GM19023 (cell line): ENCODE results near the gene GPA33.

Source experiments
- ATAC-seq: cut with Tn5 transposase; IDR thresholded peaks from one replicate; pipeline ENCODE4 v1.9.1; 2021; ENCODE audit warnings: mild to moderate bottlenecking, moderate library complexity; ENCODE audit not compliant: unreplicated experiment

Gene GPA33

DNA sequence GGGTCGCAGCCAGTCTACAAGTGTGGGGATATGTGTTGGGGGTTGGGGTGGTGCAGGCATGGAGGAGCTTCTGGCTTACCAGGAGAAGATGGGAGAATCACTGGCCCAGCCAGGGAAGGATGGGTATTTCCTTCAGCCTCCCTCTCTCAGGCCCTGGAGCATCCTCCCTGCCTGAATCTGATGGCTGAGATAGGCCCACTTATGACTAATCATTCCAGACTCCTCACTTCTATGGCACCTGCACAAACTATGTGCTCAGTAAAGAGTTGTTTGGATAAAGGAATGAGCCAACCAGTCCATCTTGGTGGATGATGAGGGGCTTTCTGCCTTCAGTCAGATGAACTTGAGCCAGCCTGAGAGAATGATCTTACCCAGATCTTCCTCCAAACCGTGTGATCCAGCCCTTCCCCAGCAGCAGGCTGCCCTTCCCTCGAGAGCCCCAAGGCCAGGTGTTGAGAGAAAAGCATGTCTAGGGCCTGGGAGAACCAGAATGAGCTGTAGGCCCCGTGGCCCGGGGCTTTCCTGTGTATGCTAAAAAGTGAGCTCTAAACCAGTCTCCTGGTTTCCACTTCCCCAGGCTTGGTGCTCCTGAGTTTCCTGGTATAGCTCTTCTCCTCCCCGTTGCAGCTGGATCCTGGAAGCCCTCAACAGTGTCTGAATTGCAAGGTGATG lies 1.3 kb downstream of the GPA33 start:
- ATAC-seq: no peak

DNA sequence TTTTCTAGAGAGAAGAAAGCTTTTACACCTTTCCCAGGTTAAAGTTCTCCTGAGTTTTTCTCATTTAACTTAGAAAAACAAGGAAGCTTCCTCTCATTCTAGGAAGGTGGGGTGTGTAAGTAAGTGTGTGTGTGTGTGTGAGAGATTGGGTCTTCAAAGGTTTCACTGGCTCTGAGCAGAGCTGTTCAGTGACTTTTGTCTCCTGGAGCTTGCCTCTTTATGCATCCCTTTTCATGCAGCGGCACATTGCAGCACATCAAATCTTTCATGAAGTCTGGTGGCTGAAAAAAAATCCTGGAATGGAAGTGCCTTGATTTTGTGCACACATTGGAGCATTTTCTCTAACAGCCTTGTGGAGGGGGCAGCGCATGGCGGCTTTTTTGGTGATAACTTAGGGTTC lies 3.4 kb downstream of the GPA33 start:
- no peak for ATAC-seq

DNA sequence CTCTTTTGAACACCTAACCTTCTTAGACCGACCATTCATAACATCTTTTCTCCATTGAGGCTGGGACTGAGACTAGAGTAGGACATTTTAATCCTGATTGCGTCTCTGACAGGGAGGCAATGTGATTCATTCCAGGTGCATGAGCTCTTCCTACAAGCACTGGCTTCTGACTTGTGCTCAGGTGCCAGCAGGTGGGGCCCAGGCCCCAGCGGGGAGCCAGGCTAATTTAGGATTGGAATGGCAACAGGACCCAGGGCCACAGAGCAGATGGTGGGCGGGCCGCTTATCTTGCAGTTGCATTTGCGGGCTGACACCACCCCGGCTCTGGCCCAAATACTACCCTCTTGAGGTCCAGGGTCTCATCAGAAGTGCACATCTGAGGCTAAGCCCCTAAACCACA lies 4.1 kb downstream of the GPA33 start:
- ATAC-seq: no peak

DNA sequence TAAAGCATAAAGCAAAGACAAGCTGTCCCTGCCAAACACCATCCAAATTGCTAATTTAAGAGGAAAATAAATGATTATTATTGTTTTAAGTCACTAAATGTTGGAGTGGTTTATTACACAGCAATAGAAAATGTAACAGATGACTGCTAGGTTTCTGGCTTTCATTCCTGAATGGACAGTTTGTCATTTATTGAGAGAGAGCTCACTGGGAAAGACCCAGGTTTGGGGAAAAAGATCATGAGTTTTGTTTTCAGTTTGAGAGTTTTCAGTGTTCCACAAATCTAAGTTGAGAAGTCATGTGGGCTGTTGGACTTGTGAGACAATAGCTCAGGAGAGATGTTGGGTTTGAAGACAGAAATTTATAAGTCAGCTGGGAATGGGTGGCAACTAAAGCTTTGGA lies 5.4 kb downstream of the GPA33 start:
- ATAC-seq: no peak

DNA sequence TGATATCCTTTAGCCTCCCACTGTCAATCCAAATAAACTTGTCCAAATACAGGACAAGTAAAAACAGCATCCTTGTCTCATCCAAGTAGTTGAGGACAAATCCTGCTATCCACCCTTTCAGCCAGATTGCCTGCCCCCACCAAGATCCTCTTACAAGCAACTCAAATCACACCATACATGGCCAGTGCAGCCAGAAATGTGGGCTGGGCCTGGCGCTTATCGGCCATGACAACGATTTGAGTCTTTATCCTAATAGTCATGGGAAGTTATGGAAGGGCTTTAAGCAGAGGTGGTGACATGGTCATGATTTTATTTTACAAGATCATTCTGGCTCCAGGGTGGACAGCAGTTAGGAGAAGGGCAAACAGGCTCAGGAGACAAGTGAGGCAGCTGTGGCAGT lies 6.3 kb downstream of the GPA33 start:
- ATAC-seq: no peak

DNA sequence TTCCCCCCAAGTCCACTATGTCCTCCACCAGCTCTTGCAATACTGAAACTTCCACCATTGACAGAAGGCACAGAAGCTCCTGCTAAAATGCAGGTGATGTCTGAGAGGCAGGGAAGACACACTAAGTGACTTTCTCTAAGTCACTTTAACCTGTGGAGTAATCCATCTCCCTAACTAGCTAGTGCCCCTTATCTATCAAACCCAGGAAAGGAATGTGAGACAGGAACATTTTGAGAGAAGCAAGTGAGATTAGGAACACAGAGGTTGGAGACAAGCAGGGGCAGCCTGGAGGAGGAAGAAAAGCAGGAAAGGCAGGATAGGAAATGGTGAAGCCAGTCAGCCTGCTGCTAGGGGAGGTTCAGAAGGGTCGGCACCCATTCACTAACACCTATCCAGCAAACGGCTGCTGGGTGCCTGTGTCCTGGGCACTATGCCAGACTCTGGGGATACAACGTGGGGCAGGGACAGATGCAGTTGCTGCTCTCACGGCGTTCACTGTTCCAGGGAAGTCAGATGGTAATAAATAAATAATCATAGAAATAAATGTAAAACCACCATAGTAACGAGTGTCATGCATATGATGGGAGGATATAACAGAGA lies 7.0 kb downstream of the GPA33 start:
- no peak for ATAC-seq

DNA sequence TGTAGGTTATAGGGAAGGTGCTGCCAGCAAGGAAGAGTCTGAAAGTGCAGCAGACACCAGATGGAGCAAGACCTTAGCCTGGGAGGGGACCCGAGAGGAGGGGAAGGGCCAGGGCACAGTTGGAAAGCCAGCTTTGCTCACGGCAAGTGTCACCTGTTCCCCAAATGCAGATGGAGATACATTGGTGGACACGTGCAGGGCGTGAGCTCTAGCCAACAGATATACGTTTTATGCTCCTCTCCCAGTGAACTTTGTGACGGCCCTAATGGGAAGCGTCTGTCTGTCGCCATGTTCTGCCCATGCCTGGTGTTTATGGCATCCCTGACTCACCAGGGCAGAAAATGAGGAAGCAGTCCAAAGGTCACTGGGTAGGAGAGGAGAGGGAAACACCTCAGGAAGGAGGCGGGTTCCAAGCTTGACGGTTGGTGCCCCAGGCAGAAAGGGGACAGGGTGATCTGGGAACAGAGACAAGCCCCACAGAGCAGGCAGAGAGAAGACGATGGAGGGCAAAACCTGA lies 7.6 kb downstream of the GPA33 start:
- ATAC-seq: no peak

DNA sequence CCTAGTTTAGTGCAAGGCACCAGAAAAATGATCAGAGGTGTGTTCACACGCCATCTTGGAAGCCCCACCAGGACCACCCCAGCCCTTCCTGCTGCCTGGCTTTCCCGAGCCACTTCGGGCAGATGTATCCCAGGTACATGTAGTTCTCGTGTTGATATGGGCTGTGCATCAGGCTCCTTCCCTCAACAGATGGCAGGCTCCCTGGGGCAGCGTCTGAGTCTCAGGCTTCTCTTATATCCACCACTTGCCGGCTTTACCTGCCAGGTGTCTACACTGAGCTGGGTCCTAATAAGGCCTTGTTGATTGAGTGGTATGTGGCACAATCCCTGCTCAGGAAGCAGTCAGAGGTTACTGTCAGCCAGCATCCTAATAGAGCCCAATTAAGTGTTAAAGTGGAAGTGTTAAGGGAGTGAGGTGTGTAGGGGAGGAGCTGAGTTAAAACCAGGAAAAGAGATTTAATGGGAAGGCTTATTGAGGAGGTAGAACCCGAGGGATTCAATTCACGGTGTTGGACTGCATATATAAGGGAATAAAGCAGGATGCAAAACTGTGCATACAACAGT lies 8.5 kb downstream of the GPA33 start:
- ATAC-seq: no peak

DNA sequence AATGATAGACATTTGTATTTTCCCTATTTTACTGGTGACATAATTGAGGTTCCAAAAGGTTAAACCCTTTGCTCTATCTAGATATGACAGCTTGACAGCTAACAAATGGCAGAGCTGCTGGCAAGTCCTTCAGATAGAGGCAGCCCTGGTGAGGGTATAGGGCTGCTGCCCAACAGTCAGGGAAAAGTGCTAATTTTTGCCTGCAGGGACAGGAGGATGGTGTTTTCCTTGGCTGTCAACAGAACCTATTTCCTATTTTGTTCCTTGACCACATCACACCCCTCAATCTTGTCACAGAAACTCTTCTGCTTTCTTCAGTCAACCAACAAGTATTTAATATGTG lies 12.3 kb downstream of the GPA33 start:
- no peak for ATAC-seq

DNA sequence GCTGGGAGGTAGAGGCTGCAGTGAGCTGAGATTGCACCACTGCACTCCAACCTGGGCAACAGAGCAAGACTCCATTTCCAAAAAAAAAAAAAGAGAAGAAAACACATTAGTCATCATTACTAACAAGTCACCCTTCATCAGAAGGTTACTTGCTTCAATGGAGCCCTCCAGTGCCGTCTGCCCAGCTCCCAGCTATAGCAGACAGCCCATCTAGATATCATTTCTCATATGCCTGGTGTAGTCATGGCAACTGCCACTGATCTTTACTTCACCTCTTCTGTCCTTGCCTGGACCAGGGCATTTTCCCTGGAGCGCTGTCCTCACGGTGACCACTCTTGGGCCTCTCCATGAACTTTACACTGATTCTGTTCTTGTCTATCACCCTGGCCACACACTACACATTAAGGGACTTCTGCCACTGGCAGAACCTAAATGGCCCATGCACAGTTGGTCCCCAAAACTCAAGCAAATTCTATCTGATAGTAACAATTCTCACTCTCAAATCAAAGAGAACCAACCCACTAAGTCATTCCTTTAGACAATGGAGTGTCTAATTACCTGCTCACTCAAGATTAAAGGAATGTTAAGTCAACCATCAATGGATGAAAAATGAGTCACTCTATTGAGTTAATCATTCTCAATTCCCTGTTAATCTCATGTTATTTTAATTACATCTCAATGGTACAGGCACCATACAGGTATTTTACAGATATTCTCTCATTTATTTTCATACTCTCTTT lies 12.9 kb downstream of the GPA33 start:
- ATAC-seq: no peak

DNA sequence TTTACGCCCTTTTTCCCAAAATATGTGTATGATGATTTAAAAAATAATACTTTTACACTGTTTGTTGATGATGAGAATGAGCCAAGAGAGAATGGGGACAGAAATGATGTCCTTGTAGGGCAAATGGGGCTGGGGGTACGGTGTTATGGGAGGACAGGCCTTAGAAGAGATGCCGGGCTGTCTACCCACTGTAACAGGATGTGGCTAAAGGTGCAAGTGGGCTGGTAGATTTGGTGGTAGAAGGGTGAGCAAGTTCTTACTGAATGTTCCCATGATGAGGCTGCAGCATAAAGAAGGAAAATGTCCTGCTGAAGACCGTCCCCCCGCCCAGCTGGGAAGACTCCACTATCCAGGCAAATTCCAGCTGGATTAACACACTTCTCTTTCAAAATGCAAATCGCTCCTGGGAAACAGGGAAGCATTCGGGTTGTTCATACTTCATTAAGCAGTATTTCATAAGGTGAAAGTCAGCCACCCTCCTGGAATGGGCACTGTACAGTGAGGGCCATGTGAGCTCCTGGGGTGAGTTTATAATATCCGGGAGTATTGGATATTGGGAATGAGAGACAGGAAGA lies 14.0 kb downstream of the GPA33 start:
- ATAC-seq: no peak

DNA sequence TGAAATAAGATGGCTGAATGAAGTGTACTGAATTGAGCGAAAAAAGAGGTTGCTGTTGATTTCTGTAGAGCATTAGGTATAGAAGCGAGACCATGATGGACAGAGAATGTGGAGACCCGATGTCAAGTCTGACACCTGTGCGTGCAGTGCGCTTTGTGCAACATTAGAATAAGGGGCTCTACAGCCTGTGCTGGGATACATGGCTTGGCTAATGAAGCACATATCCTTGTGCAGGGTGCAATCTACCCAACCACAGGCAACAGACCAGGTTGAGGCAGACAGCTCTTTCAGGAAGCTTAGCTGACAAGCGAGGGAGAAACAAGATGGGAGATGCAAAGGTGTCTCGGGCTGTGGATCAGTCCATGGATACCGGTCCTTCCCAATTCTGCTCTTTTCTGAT lies 18.9 kb downstream of the GPA33 start:
- no peak for ATAC-seq

DNA sequence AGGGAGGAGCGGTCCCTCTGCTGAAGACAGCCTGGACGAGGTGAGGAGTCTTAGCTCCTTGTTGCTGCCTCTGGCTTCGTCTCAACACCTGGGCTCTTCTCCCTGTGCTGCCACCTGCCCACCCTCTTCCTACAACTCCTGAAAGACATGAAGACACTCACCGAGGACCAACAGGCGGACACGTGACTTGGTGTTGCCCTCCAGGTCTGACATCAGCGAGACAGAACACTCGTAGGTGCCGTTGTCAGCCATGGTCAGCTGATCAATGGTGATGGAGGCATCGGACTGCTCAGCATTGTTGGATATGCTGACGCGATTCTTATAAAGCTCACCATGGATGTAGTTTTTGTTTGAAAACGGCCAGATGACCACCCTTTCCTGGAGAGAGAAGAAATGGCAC lies 21.4 kb downstream of the GPA33 start:
- no peak for ATAC-seq

DNA sequence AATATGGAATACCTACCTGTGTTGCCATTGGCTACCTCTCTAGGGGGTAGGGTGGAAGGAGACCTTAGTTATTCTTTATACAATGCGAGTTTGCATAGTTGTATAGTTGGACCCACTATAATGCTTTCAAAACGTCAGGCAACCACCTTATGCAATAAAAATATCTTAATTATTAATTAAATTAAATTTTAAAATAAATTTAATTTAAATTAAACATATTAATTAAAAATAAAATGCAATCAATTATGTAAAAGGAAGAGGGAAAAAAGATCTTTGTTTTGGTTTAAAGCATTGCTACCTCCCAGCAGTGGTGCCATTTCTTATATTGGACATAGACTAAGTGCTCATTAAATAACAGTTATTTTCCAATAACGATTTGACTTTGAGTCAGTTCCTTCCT lies 22.3 kb downstream of the GPA33 start:
- no peak for ATAC-seq

DNA sequence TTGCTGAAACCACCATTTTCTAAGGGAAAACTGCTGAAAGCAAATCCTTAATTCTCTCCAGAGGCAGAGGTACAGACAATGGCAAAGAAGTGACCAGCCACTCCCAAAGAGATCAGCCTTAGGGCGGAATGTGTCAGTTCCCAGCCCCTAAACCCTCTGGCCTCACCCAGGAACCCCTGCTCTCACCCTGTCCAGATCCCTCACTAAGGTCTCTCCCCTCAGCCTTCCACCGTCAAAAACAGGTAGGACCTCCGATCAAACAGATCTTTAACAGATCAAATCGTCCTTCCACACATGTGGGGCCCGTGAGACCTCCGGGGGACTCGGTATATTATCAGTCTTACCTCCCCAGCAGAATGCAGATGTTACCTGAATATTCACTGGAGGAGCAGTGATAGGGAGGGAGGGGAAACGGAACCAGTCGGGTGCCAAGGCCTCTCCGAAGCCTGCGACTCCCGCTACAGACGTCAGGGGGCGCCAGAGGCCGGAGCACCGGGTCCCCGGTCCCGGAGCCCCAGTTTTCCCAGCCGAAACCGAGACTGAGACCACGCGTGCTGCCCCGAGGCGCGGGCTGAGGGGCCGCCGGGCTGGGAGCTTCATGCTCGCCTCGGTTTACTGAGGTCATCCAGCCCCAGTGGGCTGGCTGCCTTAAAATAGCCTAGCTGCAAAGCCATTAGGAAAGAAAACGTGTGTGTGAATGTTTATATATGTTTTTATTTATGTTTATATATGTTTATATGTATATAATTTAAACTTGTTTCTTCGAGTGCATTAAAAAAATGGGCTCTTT lies 23.6 kb downstream of the GPA33 start:
- peak; percentile 76 for ATAC-seq

DNA sequence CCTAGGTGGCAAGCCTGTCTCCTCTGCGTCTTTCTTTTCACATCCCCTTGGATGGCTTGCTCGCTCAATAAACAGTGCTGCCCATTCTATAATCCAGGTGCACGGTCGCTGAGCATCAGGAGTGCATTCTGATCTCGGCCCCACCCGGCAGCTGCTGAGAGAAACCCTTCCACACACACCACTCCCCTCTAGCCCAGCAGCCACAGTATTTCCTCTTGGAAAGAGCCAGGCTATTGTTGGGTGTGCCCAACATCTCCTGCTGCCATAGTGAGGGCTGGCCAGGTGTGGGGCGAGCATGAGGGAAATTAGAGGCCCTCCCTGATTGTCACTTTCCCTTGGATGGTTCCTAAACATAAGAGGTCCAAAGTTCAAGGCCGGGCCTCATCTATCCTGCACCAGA lies 24.7 kb downstream of the GPA33 start:
- no peak for ATAC-seq

DNA sequence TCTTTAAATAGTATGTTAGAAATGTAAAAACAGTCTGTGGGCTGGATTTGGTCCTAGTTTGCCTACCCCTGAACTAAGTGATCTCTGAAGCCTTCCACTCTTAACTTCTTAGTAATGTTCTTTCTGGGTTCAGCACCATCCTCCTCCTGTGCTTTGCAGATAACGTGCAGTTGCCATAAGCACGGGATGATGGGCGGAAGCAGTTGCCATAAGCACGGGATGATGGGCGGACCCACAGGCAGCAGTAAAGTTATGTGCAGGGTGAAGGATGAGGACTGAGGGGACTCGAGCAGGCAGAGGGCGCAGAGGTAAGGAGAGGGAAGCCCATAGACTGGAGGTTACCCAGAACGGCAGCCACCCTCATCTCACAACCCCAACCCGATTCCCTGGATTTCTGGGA lies 25.6 kb downstream of the GPA33 start:
- no peak for ATAC-seq

DNA sequence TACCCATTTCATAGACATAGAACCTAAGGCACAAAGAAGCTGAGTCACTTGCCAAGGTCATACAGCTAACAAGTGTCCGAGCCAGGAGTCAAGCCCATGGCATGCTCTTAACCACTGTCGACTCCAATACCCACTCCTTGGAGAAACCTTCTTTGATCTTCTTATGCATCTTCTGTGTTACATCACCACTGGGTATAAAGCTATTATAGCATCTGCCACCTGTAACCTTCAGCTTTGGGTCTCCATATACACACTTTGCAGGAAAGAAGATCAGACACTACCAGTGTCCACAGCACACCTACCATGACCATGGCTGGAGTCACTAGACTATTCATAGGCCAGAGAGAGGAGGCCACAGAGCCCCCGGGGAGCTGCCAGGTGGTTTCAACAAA lies 29.1 kb downstream of the GPA33 start:
- ATAC-seq: no peak

DNA sequence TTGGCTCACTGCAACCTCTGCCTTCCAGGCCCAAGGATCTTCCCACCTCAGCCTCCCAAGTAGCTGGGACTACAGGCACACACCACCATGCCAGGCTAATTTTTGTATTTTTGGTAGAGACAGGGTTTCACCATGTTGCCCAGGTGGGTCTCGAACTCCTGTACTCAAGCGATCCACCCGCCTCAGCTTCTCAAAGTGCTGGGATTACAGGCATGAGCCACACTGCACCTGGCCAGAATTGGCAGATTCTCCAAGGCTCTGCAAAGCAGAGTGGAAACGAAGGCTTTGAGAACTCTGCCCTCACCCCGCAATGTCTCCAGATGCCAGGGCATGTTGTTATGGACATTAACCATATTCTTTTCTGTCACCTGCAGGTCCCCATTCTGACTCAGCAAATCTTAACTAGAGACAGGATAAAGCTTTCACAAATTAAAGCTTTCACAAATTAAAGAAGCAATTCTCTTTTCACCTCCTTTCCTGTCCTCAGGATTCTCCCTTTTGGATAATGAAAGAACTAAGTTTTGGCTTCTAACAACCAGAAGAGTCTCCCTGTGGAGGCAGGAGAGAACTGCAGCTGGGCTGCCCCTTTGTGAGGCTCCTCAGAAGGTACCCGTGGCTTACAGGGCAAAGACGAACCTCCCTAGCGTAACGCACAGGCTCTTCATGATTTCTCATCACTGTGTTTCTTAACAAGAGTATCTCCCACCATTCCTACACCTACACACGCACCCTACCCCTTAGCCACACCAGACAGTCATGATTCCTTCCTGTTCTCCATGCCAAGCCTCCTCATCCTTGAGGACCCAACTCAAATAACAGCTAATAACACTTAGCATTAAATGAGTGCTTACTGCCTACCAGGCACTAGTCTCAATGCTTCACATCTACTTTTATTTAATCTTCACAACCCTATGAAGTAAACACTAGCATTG lies 29.8 kb downstream of the GPA33 start:
- no peak for ATAC-seq

DNA sequence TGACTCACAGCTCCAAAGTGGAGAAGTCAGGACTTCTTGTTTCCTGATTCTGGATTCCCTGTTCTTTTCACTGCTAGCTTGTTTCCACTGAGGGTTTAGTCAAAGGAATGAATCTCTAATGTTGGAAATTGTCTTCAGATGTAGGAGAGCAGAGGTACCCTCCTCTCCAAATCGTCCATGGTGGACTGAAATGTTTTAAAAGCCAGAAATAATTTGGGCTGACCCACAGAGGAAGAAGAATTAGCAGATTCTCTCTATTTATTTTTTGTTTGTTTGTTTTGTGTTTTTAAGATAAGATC lies 30.4 kb downstream of the GPA33 start:
- ATAC-seq: no peak
